LNCaP clone FGC (cell line): ENCODE results near the gene TEX55.
"Not testable (repeated sequence)": the region's sequence is repeated elsewhere in the genome, so short reads cannot be mapped to it uniquely, and the experiment has no call there.

Experiments
- DNase-seq: peaks from one replicate; pipeline ENCODE4 v3.0.0-alpha.2; 2011; ENCODE audit warnings: low read depth
- H3K4me3 ChIP-seq: 2 replicates; pipeline ENCODE4 v1.5.1; 2011; ENCODE audit warnings: mild to moderate bottlenecking, low read depth, low read length, control low read depth
- TF ChIP-seq, protein P1 (sequence below): IDR thresholded peaks from 2 replicates; pipeline ENCODE4 v1.5.1; 2012; ENCODE audit warnings: mild to moderate bottlenecking; ENCODE audit not compliant: control insufficient read depth, insufficient read depth; ENCODE audit errors: extremely low read depth

TEX55 gene

DNA sequence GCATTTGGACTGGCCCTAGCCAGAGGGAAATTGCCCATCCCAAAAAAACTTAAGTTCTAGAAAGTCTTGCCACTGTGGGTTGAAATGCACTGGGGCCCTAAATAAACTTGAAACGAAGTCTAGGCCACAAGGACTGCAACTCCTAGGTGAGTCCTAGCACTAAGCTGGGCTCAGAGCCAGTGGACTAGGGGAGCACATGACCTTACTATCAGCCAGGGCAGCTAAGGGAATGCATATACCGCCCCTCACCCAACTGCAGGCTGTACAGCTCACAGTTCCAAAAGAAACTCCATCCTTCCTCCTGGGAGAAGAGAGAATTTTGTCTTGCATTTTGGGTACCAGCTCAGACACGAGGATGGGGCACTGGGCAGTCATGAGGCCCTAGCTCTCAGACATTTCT lies 23.6 kb upstream of the TEX55 start:
- no peak for DNase-seq
- no peak overlapping the region for H3K4me3 ChIP-seq
- TF ChIP-seq, protein P1, sequence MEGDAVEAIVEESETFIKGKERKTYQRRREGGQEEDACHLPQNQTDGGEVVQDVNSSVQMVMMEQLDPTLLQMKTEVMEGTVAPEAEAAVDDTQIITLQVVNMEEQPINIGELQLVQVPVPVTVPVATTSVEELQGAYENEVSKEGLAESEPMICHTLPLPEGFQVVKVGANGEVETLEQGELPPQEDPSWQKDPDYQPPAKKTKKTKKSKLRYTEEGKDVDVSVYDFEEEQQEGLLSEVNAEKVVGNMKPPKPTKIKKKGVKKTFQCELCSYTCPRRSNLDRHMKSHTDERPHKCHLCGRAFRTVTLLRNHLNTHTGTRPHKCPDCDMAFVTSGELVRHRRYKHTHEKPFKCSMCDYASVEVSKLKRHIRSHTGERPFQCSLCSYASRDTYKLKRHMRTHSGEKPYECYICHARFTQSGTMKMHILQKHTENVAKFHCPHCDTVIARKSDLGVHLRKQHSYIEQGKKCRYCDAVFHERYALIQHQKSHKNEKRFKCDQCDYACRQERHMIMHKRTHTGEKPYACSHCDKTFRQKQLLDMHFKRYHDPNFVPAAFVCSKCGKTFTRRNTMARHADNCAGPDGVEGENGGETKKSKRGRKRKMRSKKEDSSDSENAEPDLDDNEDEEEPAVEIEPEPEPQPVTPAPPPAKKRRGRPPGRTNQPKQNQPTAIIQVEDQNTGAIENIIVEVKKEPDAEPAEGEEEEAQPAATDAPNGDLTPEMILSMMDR, result no peak

DNA sequence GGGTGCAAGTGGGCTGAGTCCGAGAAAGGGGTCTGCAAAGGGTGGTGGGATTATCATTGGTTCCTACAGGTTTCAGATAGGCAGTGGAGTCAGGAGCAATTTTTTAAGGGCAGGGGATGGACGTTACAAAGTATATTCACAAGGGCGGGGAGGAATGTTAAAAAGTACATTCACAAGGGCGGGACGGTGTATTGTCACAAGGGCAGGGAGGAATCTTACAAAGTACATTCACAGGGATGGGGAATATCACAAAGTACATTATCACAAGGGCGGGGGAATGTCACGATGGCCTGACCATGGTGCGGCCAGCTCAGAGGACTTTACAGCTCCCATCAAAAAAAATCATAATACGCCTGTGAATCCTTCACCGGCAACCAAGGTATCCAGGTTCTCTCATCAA lies 20.6 kb upstream of the TEX55 start:
- TF ChIP-seq, protein P1, result no peak
- DNase-seq, result no peak
- no peak overlapping the region for H3K4me3 ChIP-seq

DNA sequence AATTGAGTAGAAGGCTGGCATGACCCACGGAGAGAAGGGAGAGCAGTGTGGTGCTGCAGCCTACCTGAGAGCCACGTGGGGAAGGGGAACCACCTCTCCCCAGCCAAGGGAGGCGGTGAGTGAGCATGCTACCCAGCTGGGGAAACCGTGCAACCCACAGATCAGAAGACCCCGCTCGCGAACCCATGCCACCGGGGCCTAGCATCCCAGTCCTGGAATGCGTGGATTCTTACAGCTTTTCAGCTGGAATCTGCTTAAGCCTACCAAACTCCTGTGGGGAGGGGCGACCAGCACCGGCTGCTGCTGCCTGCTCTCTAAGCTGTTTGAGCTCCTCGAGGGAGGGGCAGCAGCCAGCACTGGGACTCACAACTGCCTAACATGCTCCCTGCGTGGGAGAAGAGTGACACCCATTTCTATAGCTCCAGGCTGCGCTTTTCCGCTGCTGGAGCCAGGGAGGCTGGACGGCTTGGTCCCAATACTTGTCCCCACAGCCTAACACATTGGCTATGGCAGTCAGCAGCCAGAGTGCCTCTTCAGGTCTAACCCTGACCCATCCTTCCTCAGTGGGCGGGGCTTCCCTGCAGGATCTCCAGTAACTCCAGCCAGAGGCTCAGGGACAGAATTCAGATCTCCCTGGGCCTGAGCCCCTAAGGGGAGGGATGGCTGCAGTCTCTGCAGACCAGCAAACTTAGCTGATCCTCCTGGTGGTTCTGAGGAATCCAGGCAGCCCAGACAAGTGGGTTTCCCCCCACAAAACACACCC lies 20.0 kb upstream of the TEX55 start:
- TF ChIP-seq, protein P1, result no peak
- H3K4me3 ChIP-seq, result no peak overlapping the region
- no peak for DNase-seq

DNA sequence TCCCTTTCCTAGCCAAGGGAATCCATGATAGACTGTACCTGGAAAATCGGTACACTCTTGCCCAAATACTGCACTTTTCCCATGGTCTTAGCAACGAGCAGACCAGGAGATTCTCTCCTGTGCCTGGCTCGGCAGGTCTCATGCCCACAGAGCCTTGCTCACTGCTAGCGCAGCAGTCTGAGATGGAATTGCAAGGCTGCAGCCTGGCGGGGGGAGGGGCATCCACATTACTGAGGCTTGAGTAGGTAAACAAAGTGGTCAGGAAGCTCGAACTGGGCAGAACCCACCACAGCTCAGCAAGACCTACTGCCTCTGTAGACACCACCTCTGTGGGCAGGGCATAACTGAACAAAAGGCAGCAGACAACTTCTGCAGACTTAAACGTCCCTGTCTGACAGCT lies 15.7 kb upstream of the TEX55 start:
- not testable (repeated sequence) for H3K4me3 ChIP-seq, DNase-seq

DNA sequence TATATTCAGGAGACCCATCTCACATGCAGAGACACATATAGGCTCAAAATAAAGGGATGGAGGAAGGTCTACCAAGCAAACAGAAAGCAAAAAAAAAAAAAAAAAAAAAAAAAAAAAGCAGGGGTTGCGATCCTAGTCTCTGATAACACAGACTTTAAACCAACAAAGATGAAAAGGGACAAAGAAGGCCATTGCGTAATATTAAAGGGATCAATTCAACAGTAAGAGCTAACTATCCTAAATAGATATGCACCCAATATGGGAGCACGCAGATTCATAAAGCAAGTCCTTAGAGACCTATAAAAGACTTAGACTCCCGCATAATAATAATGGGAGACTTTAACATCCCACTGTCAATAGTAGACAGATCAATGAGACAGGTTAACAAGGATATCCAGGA lies 13.7 kb upstream of the TEX55 start:
- not testable (repeated sequence) for DNase-seq, H3K4me3 ChIP-seq

DNA sequence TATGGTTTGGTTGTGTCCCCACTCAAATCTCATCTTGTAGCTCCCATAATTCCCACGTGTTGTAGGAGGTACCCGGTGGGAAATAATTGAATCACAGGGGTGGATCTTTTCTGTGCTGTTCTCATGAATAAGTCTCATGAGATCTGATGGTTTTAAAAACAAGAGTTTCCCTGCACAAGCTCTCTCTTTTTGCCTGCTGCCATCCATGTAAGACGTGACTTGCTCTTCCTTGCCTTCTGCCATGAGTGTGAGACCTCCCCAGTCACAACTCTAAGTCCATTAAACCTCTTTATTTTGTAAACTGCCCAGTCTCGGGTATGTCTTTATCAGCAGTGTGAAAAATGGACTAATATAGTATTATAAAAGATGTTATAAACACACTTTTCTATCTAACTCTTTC lies 6.6 kb upstream of the TEX55 start:
- H3K4me3 ChIP-seq, DNase-seq: not testable (repeated sequence)

DNA sequence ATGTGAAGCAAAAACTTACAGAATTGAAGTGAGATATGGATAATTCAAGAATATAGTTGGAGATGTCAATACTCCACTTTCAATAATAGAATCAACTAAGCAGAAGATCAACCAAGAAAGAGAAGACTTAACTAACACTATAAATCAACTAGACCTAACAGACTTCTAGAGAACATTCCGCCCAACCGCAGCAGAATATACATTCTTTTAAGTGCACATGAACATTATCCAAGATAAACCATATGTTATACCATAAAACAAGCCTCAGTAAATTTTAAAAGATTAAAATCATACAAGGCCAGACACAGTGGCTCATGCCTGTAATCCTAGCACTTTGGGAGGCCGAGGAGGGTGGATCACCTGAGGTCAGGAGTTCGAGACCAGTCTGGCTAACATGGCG lies 5.5 kb upstream of the TEX55 start:
- TF ChIP-seq, protein P1, result no peak
- no peak for DNase-seq

DNA sequence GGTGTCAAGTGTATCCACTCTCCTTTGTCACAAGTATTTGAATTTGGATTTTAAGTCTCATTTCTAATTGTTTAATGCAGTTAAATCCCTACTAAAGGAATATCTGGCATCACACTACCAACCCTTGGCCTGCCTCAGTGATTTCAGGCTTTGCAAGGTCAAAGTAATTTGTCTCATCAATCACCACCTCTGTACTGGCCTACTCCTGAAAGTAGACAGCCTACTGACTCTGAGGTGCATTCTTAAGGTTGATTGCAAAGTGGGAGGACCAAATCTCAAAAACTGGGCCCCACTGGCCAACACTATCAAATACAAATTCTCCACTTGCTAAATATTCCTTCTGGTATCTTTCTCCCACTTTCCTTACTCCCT lies 851 bp upstream of the TEX55 start:
- DNase-seq, result no peak
- TF ChIP-seq, protein P1, result no peak
- no peak overlapping the region for H3K4me3 ChIP-seq

More for the DNA sequence above, 5.5 kb upstream of the TEX55 start:
- no peak overlapping the region for H3K4me3 ChIP-seq
